Measurements from ENCODE around the gene GALNT16.

GALNT16 gene

DNA sequence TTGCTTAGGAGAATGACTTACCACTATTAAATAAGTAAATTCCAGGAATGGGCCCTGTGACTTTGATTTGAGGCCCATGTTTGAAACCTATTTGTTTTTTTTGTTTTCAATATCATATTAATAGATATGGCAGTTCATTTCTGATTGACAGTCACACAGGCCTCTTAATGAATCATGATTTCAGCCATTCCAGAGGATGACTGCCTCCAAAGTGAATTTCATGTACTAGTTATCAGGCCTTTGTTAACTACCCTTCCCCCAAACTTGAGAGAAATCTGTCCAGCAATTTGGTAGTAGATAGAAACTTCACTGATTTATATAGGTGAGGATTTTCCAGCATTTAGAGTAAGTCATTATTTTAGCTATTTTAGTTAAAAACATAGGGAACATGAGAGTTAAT is 25.9 kb upstream of the GALNT16 start:
- TF ChIP-seq, protein P1, sequence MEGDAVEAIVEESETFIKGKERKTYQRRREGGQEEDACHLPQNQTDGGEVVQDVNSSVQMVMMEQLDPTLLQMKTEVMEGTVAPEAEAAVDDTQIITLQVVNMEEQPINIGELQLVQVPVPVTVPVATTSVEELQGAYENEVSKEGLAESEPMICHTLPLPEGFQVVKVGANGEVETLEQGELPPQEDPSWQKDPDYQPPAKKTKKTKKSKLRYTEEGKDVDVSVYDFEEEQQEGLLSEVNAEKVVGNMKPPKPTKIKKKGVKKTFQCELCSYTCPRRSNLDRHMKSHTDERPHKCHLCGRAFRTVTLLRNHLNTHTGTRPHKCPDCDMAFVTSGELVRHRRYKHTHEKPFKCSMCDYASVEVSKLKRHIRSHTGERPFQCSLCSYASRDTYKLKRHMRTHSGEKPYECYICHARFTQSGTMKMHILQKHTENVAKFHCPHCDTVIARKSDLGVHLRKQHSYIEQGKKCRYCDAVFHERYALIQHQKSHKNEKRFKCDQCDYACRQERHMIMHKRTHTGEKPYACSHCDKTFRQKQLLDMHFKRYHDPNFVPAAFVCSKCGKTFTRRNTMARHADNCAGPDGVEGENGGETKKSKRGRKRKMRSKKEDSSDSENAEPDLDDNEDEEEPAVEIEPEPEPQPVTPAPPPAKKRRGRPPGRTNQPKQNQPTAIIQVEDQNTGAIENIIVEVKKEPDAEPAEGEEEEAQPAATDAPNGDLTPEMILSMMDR (IDR thresholded peaks at IDR 0.05; ENCODE audit: extremely low read depth, missing control alignments): no peak
- no peak for DNase-seq (ENCODE audit: low spot score)

DNA sequence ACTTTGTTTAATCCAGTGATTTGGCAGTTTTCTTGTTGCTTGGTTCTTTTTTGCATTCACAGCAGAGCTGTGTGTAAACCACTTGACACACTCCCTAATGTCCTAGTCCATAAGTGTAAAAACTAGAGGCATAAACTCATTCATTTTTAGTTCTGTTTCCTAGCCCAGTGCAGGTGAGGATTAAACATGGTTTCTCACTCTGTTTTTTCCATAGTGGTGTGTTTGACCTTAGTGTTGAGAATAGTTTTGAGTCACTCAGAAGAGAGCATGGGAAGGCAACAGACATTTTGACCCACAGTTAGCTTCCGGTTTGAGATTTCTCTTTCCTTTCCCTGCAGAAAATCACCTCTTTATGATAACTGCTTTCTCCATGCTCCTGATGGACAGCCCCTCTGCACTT is 24.2 kb upstream of the GALNT16 start:
- TF ChIP-seq, protein P1 (IDR thresholded peaks at IDR 0.05; ENCODE audit: extremely low read depth, missing control alignments): no peak
- no peak for DNase-seq (ENCODE audit: low spot score)

DNA sequence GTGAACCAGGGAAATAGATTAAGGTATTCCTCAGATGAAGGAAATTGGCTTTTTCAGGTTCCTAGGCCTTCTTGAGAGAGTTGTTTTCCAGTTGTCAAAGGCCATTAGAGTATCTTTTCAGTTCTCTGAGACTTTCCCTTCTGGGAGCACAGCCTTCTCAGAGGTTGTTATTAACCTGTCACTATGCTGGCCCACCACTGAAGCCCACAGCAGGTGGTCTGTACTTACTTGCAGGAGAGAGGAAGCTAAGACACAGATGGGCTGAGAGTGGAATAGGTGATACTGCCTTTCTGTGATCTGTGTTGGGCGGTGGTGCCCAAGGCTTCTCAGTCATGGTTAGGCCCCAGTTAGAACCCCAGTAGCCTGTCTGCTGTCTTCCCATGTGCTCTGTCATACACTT is 22.8 kb upstream of the GALNT16 start:
- TF ChIP-seq, protein P1 (IDR thresholded peaks at IDR 0.05; ENCODE audit: extremely low read depth, missing control alignments): no peak
- DNase-seq (ENCODE audit: low spot score): no peak

DNA sequence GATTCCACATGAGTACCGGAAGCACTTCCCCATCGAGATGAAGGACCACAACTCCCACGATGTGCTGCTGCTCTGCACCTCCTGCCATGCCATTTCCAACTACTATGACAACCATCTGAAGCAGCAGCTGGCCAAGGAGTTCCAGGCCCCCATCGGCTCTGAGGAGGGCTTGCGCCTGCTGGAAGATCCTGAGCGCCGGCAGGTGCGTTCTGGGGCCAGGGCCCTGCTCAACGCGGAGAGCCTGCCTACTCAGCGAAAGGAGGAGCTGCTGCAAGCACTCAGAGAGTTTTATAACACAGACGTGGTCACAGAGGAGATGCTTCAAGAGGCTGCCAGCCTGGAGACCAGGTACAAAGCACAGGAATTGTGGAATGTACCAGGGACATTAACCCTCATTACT is 22.4 kb upstream of the GALNT16 start:
- no peak for DNase-seq (ENCODE audit: low spot score)
- TF ChIP-seq, protein P1 (IDR thresholded peaks at IDR 0.05; ENCODE audit: extremely low read depth, missing control alignments): no peak

DNA sequence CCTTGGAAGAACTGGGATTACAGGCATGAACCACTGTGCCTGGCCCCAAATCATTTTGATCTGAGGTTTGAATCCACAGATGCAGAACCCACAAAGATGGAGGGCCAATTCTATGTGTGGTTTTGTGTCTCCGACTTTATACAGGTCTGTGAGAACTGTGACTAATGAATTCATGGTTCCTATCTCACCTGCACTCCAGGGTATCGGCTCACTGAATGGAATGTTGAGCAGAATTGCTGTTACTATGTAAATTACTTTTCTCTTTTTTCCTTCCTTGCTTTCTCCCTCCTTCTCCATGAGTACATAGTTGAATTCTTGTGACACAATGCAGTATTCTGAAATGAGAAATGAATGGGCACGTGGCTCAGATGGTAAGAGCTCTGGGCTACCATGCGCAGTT is 21.1 kb upstream of the GALNT16 start:
- TF ChIP-seq, protein P1 (IDR thresholded peaks at IDR 0.05; ENCODE audit: extremely low read depth, missing control alignments): no peak
- no peak for DNase-seq (ENCODE audit: low spot score)

DNA sequence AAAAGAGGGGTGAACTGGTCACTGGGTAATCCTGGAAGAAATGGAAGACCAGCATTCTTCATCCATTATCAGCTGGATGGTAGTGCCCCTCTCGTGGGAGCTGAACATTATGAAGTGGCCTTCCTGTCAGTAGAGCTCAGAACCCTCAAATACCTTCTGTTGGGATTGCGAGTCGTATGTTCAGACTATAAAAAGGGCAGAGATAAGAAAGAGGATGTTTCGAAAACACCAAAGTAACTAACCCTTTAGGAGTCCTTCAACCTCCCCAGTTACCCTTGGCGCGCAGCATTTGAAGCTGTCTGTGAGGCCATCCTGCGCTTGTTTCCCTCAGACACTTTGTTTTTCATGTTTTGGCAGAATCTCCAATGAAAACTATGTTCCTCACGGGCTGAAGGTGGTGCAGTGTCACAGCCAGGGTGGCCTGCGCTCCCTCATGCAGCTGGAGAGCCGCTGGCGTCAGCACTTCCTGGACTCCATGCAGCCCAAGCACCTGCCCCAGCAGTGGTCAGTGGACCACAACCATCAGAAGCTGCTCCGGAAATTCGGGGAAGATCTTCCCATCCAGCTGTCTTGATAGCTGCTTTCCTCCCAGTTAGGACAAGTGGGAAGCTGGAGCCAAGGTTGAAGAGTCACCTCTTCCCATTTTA is 19.3 kb upstream of the GALNT16 start:
- no peak for DNase-seq (ENCODE audit: low spot score)
- TF ChIP-seq, protein P1 (IDR thresholded peaks at IDR 0.05; ENCODE audit: extremely low read depth, missing control alignments): no peak

DNA sequence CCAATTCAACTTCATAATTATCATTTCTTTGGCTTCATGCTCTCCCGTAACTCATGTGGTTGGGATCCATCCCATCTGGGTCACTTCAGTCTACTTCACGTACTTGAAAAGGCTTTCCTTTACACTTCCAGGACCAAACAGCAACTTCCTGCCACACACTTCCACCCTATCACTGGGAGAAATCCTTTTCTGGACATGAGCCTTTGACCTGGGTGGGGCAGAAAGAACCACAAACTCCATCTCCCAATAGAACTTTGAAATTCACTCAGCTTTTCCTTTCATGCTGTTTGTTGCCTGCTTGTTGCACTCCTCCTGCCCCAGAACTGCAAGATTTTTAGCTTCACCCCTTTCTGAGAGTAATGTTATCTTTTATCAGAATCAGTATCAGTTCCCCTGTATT is 18.4 kb upstream of the GALNT16 start:
- TF ChIP-seq, protein P1 (IDR thresholded peaks at IDR 0.05; ENCODE audit: extremely low read depth, missing control alignments): no peak
- no peak for DNase-seq (ENCODE audit: low spot score)
